ENCODE measurements around the gene LRP10.

LRP10 gene

DNA sequence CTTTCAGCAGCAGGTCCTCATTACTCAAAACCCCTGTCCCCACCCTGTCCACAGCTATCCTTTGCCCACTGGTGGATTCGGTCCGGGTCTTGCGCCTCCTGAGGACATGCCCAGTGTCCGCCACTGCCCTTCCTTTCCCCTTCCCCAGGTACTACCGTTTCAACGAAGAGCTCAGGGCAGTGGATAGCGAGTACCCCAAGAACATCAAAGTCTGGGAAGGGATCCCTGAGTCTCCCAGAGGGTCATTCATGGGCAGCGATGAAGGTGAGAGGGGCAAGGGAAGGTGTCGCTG is 26.5 kb upstream of the LRP10 start:
- DNase-seq (ENCODE audit: insufficient read length, low spot score) = no peak
- TF ChIP-seq, protein P1, sequence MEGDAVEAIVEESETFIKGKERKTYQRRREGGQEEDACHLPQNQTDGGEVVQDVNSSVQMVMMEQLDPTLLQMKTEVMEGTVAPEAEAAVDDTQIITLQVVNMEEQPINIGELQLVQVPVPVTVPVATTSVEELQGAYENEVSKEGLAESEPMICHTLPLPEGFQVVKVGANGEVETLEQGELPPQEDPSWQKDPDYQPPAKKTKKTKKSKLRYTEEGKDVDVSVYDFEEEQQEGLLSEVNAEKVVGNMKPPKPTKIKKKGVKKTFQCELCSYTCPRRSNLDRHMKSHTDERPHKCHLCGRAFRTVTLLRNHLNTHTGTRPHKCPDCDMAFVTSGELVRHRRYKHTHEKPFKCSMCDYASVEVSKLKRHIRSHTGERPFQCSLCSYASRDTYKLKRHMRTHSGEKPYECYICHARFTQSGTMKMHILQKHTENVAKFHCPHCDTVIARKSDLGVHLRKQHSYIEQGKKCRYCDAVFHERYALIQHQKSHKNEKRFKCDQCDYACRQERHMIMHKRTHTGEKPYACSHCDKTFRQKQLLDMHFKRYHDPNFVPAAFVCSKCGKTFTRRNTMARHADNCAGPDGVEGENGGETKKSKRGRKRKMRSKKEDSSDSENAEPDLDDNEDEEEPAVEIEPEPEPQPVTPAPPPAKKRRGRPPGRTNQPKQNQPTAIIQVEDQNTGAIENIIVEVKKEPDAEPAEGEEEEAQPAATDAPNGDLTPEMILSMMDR (IDR thresholded peaks at IDR 0.05; ENCODE audit: insufficient read depth, missing control alignments) = no peak
- no peak for FAIRE-seq

DNA sequence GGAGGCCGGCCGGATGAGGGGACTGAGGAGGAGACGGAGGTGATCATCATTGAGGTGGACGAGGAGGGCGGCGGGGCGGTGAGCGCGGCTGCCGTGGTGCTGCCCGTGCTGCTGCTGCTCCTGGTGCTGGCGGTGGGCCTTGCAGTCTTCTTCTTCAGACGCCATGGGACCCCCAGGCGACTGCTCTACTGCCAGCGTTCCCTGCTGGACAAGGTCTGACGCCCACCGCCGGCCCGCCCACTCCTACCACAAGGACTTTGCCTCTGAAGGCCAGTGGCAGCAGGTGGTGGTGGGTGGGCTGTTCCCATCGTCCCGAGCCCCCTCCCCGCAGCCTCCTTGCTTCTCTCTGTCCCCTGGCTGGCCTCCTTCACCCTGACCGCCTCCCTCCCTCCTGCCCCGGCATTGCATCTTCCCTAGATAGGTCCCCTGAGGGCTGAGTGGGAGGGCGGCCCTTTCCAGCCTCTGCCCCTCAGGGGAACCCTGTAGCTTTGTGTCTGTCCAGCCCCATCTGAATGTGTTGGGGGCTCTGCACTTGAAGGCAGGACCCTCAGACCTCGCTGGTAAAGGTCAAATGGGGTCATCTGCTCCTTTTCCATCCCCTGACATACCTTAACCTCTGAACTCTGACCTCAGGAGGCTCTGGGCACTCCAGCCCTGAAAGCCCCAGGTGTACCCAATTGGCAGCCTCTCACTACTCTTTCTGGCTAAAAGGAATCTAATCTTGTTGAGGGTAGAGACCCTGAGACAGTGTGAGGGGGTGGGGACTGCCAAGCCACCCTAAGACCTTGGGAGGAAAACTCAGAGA is 25.5 kb upstream of the LRP10 start:
- no peak for DNase-seq (ENCODE audit: insufficient read length, low spot score)
- FAIRE-seq = no peak
- TF ChIP-seq, protein P1 (IDR thresholded peaks at IDR 0.05; ENCODE audit: insufficient read depth, missing control alignments) = no peak

DNA sequence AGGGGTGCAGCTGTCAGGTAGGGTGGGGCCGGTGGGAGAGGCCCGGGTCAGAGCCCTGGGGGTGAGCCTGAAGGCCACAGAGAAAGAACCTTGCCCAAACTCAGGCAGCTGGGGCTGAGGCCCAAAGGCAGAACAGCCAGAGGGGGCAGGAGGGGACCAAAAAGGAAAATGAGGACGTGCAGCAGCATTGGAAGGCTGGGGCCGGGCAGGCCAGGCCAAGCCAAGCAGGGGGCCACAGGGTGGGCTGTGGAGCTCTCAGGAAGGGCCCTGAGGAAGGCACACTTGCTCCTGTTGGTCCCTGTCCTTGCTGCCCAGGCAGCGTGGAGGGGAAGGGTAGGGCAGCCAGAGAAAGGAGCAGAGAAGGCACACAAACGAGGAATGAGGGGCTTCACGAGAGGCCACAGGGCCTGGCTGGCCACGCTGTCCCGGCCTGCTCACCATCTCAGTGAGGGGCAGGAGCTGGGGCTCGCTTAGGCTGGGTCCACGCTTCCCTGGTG is 24.7 kb upstream of the LRP10 start:
- TF ChIP-seq, protein P1 (IDR thresholded peaks at IDR 0.05; ENCODE audit: insufficient read depth, missing control alignments) = no peak
- DNase-seq (ENCODE audit: insufficient read length, low spot score) = no peak
- FAIRE-seq = no peak

DNA sequence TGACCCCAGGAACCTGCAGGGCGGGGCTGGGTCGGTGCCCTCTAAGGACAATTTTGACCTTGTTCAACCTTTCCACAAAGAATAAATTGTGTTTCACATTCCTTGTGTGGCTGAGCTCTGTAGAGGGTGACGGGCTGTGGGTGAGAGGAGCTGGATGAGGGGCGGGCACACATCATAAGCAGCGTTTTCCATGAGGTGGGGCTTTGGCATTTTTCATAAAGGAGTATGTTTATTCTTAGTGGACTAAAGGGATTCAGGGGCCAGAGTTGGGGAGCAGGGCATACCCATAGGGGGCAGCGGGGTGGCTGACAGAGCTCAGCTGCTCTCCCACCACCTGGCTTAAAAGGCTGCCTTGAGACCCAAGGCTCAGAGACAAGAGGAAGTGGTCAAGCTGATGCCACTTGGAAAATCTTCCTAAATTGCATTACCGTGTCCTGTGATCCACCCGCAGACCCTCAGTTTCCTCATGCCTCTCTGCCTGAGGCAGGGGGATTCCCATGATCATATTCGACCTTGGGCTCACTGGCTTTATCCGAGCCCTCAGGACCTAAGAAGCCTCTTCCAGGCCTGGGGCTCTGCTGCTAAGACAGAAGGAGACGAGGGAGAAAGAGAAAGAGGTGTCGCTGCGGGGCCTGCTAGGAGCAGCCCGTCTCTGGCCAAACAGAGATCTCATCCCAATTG is 23.7 kb upstream of the LRP10 start:
- no peak for FAIRE-seq
- TF ChIP-seq, protein P1 (IDR thresholded peaks at IDR 0.05; ENCODE audit: insufficient read depth, missing control alignments) = no peak
- DNase-seq (ENCODE audit: insufficient read length, low spot score) = no peak

DNA sequence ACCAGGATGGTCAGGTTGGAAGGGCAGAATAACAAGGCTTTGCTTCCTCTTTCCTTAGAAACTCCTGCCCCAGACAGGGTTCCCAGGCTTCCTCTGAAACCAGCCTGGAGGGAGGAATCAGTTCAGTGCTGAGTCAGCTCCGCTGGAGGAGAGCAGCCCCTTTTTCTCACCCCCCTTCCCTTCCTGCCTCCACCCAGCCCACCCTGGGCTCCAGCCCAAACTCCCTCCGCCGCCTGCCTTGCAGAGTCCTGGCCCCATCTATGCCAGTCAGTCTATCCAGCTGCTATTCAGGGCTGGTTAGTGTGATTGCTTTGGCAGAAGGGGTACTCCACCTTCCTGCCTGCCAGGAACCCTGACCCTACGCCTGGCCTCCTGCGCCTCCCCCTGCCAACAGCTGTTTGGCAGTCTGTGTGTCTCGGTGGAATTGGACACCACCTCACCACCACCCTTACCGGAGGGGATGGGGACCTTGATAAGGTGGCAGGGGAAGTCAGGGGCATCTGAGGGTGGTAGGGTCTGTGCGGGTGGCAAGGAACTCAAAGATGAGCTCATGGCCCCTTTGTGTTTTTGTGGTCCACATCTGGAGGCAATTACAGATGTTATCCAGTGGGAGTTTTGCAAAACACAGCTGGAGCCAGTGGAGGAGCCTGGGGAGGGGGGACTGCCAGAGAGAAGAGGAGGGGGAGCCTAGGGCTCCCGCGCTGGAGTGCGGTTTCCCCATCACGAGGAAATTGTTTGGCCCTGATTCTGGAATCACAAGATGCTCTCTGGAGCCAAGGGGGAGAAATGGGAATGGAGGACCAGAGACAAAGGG is 23.0 kb upstream of the LRP10 start:
- TF ChIP-seq, protein P1 (IDR thresholded peaks at IDR 0.05; ENCODE audit: insufficient read depth, missing control alignments) = no peak
- FAIRE-seq (no peak), DNase-seq (ENCODE audit: insufficient read length, low spot score) (no peak)

DNA sequence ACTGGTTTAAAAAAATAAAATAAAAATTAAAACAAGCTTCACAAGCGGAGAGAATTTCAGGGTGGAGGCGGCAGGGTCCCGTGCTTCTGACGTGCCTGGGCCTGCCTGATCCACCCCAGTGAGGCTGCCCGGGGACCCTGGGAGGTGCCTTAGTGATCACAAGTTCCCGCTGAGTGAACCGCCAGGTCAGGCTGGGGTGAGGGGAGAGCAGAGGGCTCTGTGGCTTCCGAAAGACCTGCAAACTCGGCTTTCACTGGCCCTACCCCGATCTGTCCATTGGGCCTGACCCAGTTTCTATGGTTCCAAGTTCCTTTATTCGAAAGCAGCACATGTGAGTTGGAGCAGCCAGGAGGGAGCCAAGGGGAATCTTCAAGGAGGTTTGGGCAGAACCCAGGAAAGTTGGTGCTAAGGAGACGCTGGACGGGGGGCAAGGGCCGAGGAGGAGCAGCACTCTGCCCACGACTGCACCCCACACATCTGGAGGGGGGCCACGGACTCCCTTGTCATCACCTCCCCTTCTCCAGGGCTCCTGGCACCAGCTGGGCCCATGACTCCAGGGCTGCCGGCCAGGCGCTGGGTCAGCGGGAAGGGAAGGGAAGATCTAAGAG is 22.2 kb upstream of the LRP10 start:
- DNase-seq (ENCODE audit: insufficient read length, low spot score) = no peak
- TF ChIP-seq, protein P1 (IDR thresholded peaks at IDR 0.05; ENCODE audit: insufficient read depth, missing control alignments) = no peak
- FAIRE-seq = no peak

All from D721Med (cell line).